Measurements from ENCODE around the gene MRTO4. TPM values are rescaled to one million over a fixed set of nuclear protein-coding genes. Genes with fewer than 3 reads are reported as not detected.

MRTO4 gene
- total RNA-seq, 1 experiment from 2014 or later, result 79.3 TPM

GRCh38 chr1:19307794-19308508 is 56.3 kb downstream of the MRTO4 start (continued):
- no peak for TF ChIP-seq ZBTB33 (IDR thresholded peaks at IDR 0.05; ENCODE audit: extremely low read depth, insufficient replicate concordance, low read length)
- TF ChIP-seq, protein P1, sequence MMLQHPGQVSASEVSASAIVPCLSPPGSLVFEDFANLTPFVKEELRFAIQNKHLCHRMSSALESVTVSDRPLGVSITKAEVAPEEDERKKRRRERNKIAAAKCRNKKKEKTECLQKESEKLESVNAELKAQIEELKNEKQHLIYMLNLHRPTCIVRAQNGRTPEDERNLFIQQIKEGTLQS (IDR thresholded peaks at IDR 0.05), result no peak

- no peak overlapping the region for H3K4me2 ChIP-seq (ENCODE audit: low read length)
- RAD21 ChIA-PET (ENCODE audit: low non-redundant PET in 1 of 2, low total read pairs in 2 of 2, uncharacterized antibody in 2 of 2, unreplicated experiment in 2 of 2), result no interaction called here
- H2AFZ ChIP-seq (ENCODE audit: low read depth, low read length, poor library complexity, severe bottlenecking), result no peak overlapping the region
- ATAC-seq, result no peak
- no peaks in the 10 kb centered on the region for H3K9me2 ChIP-seq (ENCODE audit: insufficient read depth)
- no peak for DNase-seq (ENCODE audit: low read depth, low spot score)
- H4K20me1 ChIP-seq (ENCODE audit: insufficient read depth), result no peaks in the 10 kb centered on the region
- no peaks in the 10 kb centered on the region for H3K9me3 ChIP-seq (ENCODE audit: control insufficient read depth in 1 of 2, insufficient read depth in 1 of 2, low read depth in 1 of 2, low read length in 2 of 2)
- H3K9ac ChIP-seq (ENCODE audit: low read length), result no peak overlapping the region
- CTCF ChIA-PET, result no interaction called here
- H3K27me3 ChIP-seq (ENCODE audit: insufficient read depth, low read length), result no peaks in the 10 kb centered on the region
- TF ChIP-seq, protein P2, sequence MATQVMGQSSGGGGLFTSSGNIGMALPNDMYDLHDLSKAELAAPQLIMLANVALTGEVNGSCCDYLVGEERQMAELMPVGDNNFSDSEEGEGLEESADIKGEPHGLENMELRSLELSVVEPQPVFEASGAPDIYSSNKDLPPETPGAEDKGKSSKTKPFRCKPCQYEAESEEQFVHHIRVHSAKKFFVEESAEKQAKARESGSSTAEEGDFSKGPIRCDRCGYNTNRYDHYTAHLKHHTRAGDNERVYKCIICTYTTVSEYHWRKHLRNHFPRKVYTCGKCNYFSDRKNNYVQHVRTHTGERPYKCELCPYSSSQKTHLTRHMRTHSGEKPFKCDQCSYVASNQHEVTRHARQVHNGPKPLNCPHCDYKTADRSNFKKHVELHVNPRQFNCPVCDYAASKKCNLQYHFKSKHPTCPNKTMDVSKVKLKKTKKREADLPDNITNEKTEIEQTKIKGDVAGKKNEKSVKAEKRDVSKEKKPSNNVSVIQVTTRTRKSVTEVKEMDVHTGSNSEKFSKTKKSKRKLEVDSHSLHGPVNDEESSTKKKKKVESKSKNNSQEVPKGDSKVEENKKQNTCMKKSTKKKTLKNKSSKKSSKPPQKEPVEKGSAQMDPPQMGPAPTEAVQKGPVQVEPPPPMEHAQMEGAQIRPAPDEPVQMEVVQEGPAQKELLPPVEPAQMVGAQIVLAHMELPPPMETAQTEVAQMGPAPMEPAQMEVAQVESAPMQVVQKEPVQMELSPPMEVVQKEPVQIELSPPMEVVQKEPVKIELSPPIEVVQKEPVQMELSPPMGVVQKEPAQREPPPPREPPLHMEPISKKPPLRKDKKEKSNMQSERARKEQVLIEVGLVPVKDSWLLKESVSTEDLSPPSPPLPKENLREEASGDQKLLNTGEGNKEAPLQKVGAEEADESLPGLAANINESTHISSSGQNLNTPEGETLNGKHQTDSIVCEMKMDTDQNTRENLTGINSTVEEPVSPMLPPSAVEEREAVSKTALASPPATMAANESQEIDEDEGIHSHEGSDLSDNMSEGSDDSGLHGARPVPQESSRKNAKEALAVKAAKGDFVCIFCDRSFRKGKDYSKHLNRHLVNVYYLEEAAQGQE (IDR thresholded peaks at IDR 0.05; ENCODE audit: low read depth), result no peak
- no peak for TF ChIP-seq ZBTB33 (IDR thresholded peaks at IDR 0.05; ENCODE audit: extremely low read depth, insufficient replicate concordance, low read length)
- TF ChIP-seq, protein P3, sequence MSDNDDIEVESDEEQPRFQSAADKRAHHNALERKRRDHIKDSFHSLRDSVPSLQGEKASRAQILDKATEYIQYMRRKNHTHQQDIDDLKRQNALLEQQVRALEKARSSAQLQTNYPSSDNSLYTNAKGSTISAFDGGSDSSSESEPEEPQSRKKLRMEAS (IDR thresholded peaks at IDR 0.05), result no peak
- TF ChIP-seq EGR1 (IDR thresholded peaks at IDR 0.05; ENCODE audit: low read depth), result no peak
- no peak for TF ChIP-seq SRF (IDR thresholded peaks at IDR 0.05; ENCODE audit: low read depth)
- TF ChIP-seq ZNF274 (IDR thresholded peaks at IDR 0.05; ENCODE audit: low read depth, low read length), result no peak
- TF ChIP-seq, protein P1 (IDR thresholded peaks at IDR 0.05), result no peak
- no peak for TF ChIP-seq YY1 (IDR thresholded peaks at IDR 0.05; ENCODE audit: extremely low read depth, insufficient replicate concordance, low read depth, low read length)
- TF ChIP-seq TCF7L2 (IDR thresholded peaks at IDR 0.05; ENCODE audit: borderline replicate concordance, extremely low read depth, insufficient read depth, insufficient read length), result no peak
- peaks cover 24 to 26% of the 10 kb centered on the region in 2 experiments for H3K36me3 ChIP-seq (ENCODE audit: control insufficient read depth in 1 of 2, insufficient read depth in 2 of 2, low read length in 2 of 2)
- POLR2A ChIA-PET, result no interaction called here
- H3K4me3 ChIP-seq (replicated peaks in 1 of 2; ENCODE audit: low read depth in 1 of 2, low read length in 2 of 2), result no peak overlapping the region
- BruUV-seq (replicated peaks), result no TSS peak
- H3K4me1 ChIP-seq (ENCODE audit: control insufficient read depth in 1 of 2, insufficient read depth in 2 of 2, low read length in 2 of 2), result peaks cover 9 to 21% of the 10 kb centered on the region in 2 experiments; a peak in 3 of 4 replicates
- intact Hi-C loops (cut with micrococcal nuclease), result no loop called here
- no peak overlapping the region for H3K27ac ChIP-seq (ENCODE audit: low read depth, low read length)
- H3K79me2 ChIP-seq (ENCODE audit: insufficient read depth, low read length), result peaks cover 33% of the 10 kb centered on the region
Measured at GRCh38 chr1:19308509-19308907, 56.9 kb downstream of the MRTO4 start.
